Measurements from ENCODE around the gene LPIN3.

The LPIN3 gene

GRCh38 chr20:41320441-41320840 is 20.2 kb upstream of the LPIN3 start:
- H2AK5ac ChIP-seq (ENCODE audit: low read length, severe bottlenecking) = no peak overlapping the region
- no peak overlapping the region for H3K4me2 ChIP-seq (ENCODE audit: low read length, poor library complexity, severe bottlenecking)
- no peaks in the 10 kb centered on the region for H3K9me3 ChIP-seq (ENCODE audit: control insufficient read depth, low read length)
- no peak overlapping the region for H4K8ac ChIP-seq (ENCODE audit: low read length)
- no peak overlapping the region for H3K14ac ChIP-seq (ENCODE audit: low read length in 2 of 2)
- H2BK12ac ChIP-seq (ENCODE audit: low read length in 2 of 2) = no peak overlapping the region
- no peak overlapping the region for H2BK15ac ChIP-seq (ENCODE audit: low read depth, poor library complexity, severe bottlenecking)
- H3K4ac ChIP-seq (ENCODE audit: low read depth in 1 of 2, low read length in 2 of 2) = no peak overlapping the region
- no peak overlapping the region for H3K18ac ChIP-seq (ENCODE audit: low read depth in 1 of 2, low read length in 2 of 2)
- no peak overlapping the region for H2BK5ac ChIP-seq (ENCODE audit: low read depth, low read length, poor library complexity, severe bottlenecking)
- no peaks in the 10 kb centered on the region for H3K36me3 ChIP-seq (ENCODE audit: control insufficient read depth in 1 of 2, insufficient read depth in 2 of 2, low read depth in 1 of 2, low read length in 2 of 2)
- DNase-seq = no peak
- H3K23ac ChIP-seq (ENCODE audit: low read length in 2 of 2) = no peak overlapping the region
- no peak overlapping the region for H2AFZ ChIP-seq (ENCODE audit: low read depth, low read length)
- no peak overlapping the region for H4K91ac ChIP-seq (ENCODE audit: low read length)
- H3K9ac ChIP-seq (ENCODE audit: low read length) = no peak overlapping the region
- no peak overlapping the region for H3K4me3 ChIP-seq (ENCODE audit: insufficient read depth in 1 of 2, low read depth in 1 of 2, low read length in 2 of 2)
- H3K27me3 ChIP-seq (ENCODE audit: control insufficient read depth in 1 of 2, insufficient read depth in 1 of 2, low read length in 2 of 2) = no peaks in the 10 kb centered on the region
- peaks cover 2% of the 10 kb centered on the region for H3K4me1 ChIP-seq (ENCODE audit: control insufficient read depth, insufficient read depth, low read depth, low read length)
- no peak overlapping the region for H3K27ac ChIP-seq (ENCODE audit: low read length, poor library complexity, severe bottlenecking)
- H3K79me1 ChIP-seq (replicated peaks; ENCODE audit: low read length, poor library complexity, severe bottlenecking) = no peaks in the 10 kb centered on the region
- H2BK120ac ChIP-seq (ENCODE audit: low read depth, low read length) = no peak overlapping the region

DNA sequence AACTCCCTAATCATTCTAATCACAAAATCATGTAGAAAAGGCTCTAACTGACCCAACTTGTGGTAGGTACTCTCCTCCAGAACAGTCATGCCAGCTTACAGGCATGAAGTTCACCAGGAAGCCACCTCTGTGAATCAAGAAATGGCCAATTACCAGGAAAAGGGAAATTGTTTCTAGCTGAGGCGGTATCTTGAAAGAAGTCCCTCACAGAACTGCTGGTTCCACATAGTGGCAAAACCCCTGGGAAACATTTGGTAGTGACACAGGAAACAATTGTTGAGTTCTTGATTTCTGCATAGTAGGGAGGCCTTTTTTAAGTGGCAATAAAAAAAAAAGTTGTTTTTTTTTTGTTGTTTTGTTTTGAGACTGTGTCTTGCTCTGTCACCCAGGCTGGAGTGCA is 19.6 kb upstream of the LPIN3 start:
- Histone ChIP-seq H3K4ac (ENCODE audit: low read depth in 1 of 2, low read length in 2 of 2) (no peak overlapping the region), H2AK5ac (ENCODE audit: low read length, severe bottlenecking) (no peak overlapping the region), H3K4me2 (ENCODE audit: low read length, poor library complexity, severe bottlenecking) (no peak overlapping the region), H3K14ac (ENCODE audit: low read length in 2 of 2) (no peak overlapping the region), H3K27ac (ENCODE audit: low read length, poor library complexity, severe bottlenecking) (no peak overlapping the region), H3K23ac (ENCODE audit: low read length in 2 of 2) (no peak overlapping the region), H2BK15ac (ENCODE audit: low read depth, poor library complexity, severe bottlenecking) (no peak overlapping the region), H2BK120ac (ENCODE audit: low read depth, low read length) (no peak overlapping the region), H3K4me1 (ENCODE audit: control insufficient read depth, insufficient read depth, low read depth, low read length) (peaks cover 2% of the 10 kb centered on the region), H3K4me3 (ENCODE audit: insufficient read depth in 1 of 2, low read depth in 1 of 2, low read length in 2 of 2) (no peak overlapping the region), H3K18ac (ENCODE audit: low read depth in 1 of 2, low read length in 2 of 2) (no peak overlapping the region), H2BK12ac (ENCODE audit: low read length in 2 of 2) (no peak overlapping the region), H3K79me1 (replicated peaks; ENCODE audit: low read length, poor library complexity, severe bottlenecking) (no peaks in the 10 kb centered on the region), H2BK5ac (ENCODE audit: low read depth, low read length, poor library complexity, severe bottlenecking) (no peak overlapping the region), H3K27me3 (ENCODE audit: control insufficient read depth in 1 of 2, insufficient read depth in 1 of 2, low read length in 2 of 2) (no peaks in the 10 kb centered on the region), H4K91ac (ENCODE audit: low read length) (no peak overlapping the region), H2AFZ (ENCODE audit: low read depth, low read length) (no peak overlapping the region), H3K36me3 (ENCODE audit: control insufficient read depth in 1 of 2, insufficient read depth in 2 of 2, low read depth in 1 of 2, low read length in 2 of 2) (no peaks in the 10 kb centered on the region), H4K8ac (ENCODE audit: low read length) (no peak overlapping the region), H3K9ac (ENCODE audit: low read length) (no peak overlapping the region), H3K9me3 (ENCODE audit: control insufficient read depth, low read length) (no peaks in the 10 kb centered on the region)
- DNase-seq = no peak
- WGBS = 96% methylated on average over 1 of the region's 1 CpG

GRCh38 chr20:41327178-41327577 is 13.4 kb upstream of the LPIN3 start:
- Histone ChIP-seq H2BK12ac (ENCODE audit: low read length in 2 of 2) (no peak overlapping the region), H2BK15ac (ENCODE audit: low read depth, poor library complexity, severe bottlenecking) (no peak overlapping the region), H3K4me2 (ENCODE audit: low read length, poor library complexity, severe bottlenecking) (no peak overlapping the region), H3K14ac (ENCODE audit: low read length in 2 of 2) (no peak overlapping the region), H3K4ac (ENCODE audit: low read depth in 1 of 2, low read length in 2 of 2) (no peak overlapping the region), H3K23ac (ENCODE audit: low read length in 2 of 2) (no peak overlapping the region), H3K79me1 (replicated peaks; ENCODE audit: low read length, poor library complexity, severe bottlenecking) (no peaks in the 10 kb centered on the region), H4K91ac (ENCODE audit: low read length) (no peak overlapping the region), H3K4me1 (ENCODE audit: control insufficient read depth, insufficient read depth, low read depth, low read length) (peaks cover 4% of the 10 kb centered on the region), H3K36me3 (ENCODE audit: control insufficient read depth in 1 of 2, insufficient read depth in 2 of 2, low read depth in 1 of 2, low read length in 2 of 2) (no peaks in the 10 kb centered on the region), H3K18ac (ENCODE audit: low read depth in 1 of 2, low read length in 2 of 2) (peak overlapping the region in 1 of 2 experiments; percentile 13), H2BK5ac (ENCODE audit: low read depth, low read length, poor library complexity, severe bottlenecking) (no peak overlapping the region), H3K9ac (ENCODE audit: low read length) (peak overlapping the region; percentile 26), H2BK120ac (ENCODE audit: low read depth, low read length) (no peak overlapping the region), H3K27ac (ENCODE audit: low read length, poor library complexity, severe bottlenecking) (no peak overlapping the region), H2AFZ (ENCODE audit: low read depth, low read length) (no peak overlapping the region), H4K8ac (ENCODE audit: low read length) (no peak overlapping the region), H3K4me3 (ENCODE audit: insufficient read depth in 1 of 2, low read depth in 1 of 2, low read length in 2 of 2) (no peak overlapping the region), H3K9me3 (ENCODE audit: control insufficient read depth, low read length) (no peaks in the 10 kb centered on the region), H3K27me3 (ENCODE audit: control insufficient read depth in 1 of 2, insufficient read depth in 1 of 2, low read length in 2 of 2) (no peaks in the 10 kb centered on the region), H2AK5ac (ENCODE audit: low read length, severe bottlenecking) (no peak overlapping the region)
- 80% methylated on average over 4 of the region's 5 CpGs for WGBS
- no peak for DNase-seq

DNA sequence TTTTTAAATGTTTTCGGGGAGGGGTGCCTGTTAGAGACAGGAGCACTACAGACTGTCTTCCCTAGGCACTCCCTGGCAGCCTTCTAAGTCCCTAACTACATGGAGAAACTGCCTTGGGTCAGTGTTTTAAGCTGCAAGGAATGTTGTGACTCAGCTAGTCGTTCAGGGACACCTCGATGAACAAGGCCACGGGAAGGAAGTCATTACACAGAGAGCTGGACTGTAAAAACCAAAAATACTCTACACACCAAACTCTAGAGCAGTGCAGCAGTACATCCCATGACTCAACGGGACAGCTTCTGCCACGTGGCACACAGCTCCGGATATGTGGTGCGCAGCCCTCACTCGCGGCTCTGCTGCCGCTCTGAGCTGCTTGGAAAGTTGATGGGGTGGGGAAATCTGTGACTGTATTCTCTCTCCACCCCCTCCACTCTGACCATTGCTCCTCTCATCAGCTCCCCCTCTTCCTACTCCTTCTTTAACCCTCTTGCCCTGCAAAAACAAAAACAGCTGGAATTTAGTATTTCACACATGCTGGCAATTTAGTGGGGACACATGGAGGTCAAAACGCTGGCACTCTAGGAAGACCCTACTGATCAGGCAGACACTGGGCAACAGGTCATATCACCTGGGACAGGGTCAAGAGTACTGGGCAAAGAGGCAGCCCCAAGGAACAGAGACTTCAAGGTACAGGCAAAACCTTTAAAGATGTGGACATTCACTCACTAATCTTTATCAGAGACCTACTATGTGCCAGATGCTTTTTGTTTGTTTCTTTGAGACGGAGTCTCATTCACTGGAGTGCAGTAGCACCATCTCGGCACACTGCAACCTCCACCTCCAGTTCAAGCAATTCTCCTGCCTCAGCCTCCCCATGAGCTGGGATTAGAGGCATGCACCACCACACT is 10.9 kb upstream of the LPIN3 start:
- no peak overlapping the region for H3K23ac ChIP-seq (ENCODE audit: low read length in 2 of 2)
- H4K8ac ChIP-seq (ENCODE audit: low read length) = peak overlapping the region; percentile 96
- H3K14ac ChIP-seq (ENCODE audit: low read length in 2 of 2) = no peak overlapping the region
- peak overlapping the region in 1 of 2 experiments; percentile 48 for H3K4me3 ChIP-seq (ENCODE audit: insufficient read depth in 1 of 2, low read depth in 1 of 2, low read length in 2 of 2)
- H3K9ac ChIP-seq (ENCODE audit: low read length) = peak overlapping the region; percentile 90
- peak overlapping the region; percentile 98 for H4K91ac ChIP-seq (ENCODE audit: low read length)
- peak; percentile 99 for DNase-seq
- H2BK5ac ChIP-seq (ENCODE audit: low read depth, low read length, poor library complexity, severe bottlenecking) = peak overlapping the region; percentile 75
- H3K27me3 ChIP-seq (ENCODE audit: control insufficient read depth in 1 of 2, insufficient read depth in 1 of 2, low read length in 2 of 2) = no peaks in the 10 kb centered on the region
- H3K79me1 ChIP-seq (replicated peaks; ENCODE audit: low read length, poor library complexity, severe bottlenecking) = no peaks in the 10 kb centered on the region
- H3K4ac ChIP-seq (ENCODE audit: low read depth in 1 of 2, low read length in 2 of 2) = peak overlapping the region; percentile 42 to 79
- 36% methylated on average over 7 of the region's 14 CpGs for WGBS
- no peaks in the 10 kb centered on the region for H3K36me3 ChIP-seq (ENCODE audit: control insufficient read depth in 1 of 2, insufficient read depth in 2 of 2, low read depth in 1 of 2, low read length in 2 of 2)
- H2BK120ac ChIP-seq (ENCODE audit: low read depth, low read length) = peak overlapping the region; percentile 45
- peak overlapping the region; percentile 81 to 87 for H2BK12ac ChIP-seq (ENCODE audit: low read length in 2 of 2)
- no peak overlapping the region for H3K4me2 ChIP-seq (ENCODE audit: low read length, poor library complexity, severe bottlenecking)
- peak overlapping the region; percentile 77 to 91 for H3K18ac ChIP-seq (ENCODE audit: low read depth in 1 of 2, low read length in 2 of 2)
- H3K4me1 ChIP-seq (ENCODE audit: control insufficient read depth, insufficient read depth, low read depth, low read length) = peaks cover 4% of the 10 kb centered on the region
- H2BK15ac ChIP-seq (ENCODE audit: low read depth, poor library complexity, severe bottlenecking) = peak overlapping the region; percentile 56
- H3K27ac ChIP-seq (ENCODE audit: low read length, poor library complexity, severe bottlenecking) = peak overlapping the region; percentile 97
- H2AK5ac ChIP-seq (ENCODE audit: low read length, severe bottlenecking) = peak overlapping the region; percentile 94
- no peaks in the 10 kb centered on the region for H3K9me3 ChIP-seq (ENCODE audit: control insufficient read depth, low read length)
- H2AFZ ChIP-seq (ENCODE audit: low read depth, low read length) = no peak overlapping the region
